Fibroblast of lung (primary cell): ENCODE measurements around the gene NPAS1. TPM values are rescaled to one million over a fixed set of nuclear protein-coding genes. Genes with fewer than 3 reads are reported as not detected.

Experiments
- DNase-seq, 2 donors: peaks; one replicate each; pipeline versions ENCODE4 v3.0.0 to v3.0.0-alpha.2; 2010; ENCODE audit warnings: low read depth in 2 of 2
- H2AFZ ChIP-seq: 2 replicates; pipeline ENCODE4 v1.5.1; 2012; ENCODE audit warnings: low read length, control low read depth, inconsistent platforms
- H3K27ac ChIP-seq: 2 replicates; pipeline ENCODE4 v1.5.1; 2011; ENCODE audit warnings: low read length, control low read depth; ENCODE audit not compliant: insufficient read depth
- H3K27me3 ChIP-seq: 2 replicates; pipeline ENCODE4 v1.5.1; 2011; ENCODE audit warnings: mild to moderate bottlenecking, low read length; ENCODE audit not compliant: control insufficient read depth, insufficient read depth
- H3K36me3 ChIP-seq: 2 replicates; pipeline ENCODE4 v1.5.1; 2011; ENCODE audit warnings: low read length; ENCODE audit not compliant: control insufficient read depth, insufficient read depth
- H3K4me1 ChIP-seq: 2 replicates; pipeline ENCODE4 v1.5.1; 2011; ENCODE audit warnings: low read length; ENCODE audit not compliant: control insufficient read depth, insufficient read depth; ENCODE audit errors: extremely low read depth
- H3K4me2 ChIP-seq: 2 replicates; pipeline ENCODE4 v1.5.1; 2011; ENCODE audit warnings: low read length, control low read depth; ENCODE audit not compliant: insufficient read depth; ENCODE audit errors: extremely low read depth
- H3K4me3 ChIP-seq, 4 experiments: fragments of 200-600 bp in 1 of 4; sonication (generic) in 1 of 4; replicated peaks in 1 of 4; 2 replicates each; pipeline ENCODE4 v1.5.1; 2011 to 2016; ENCODE audit warnings: low read length in 4 of 4, low read depth in 3 of 4, mild to moderate bottlenecking in 3 of 4, control low read depth in 2 of 4, inconsistent platforms in 1 of 4, mixed read lengths in 1 of 4; ENCODE audit not compliant: insufficient read depth in 1 of 4; ENCODE audit errors: control extremely low read depth in 1 of 4
- H3K79me2 ChIP-seq: 2 replicates; pipeline ENCODE4 v1.5.1; 2012; ENCODE audit warnings: mild to moderate bottlenecking, low read length, inconsistent platforms; ENCODE audit not compliant: control insufficient read depth, insufficient read depth
- H3K9ac ChIP-seq: 2 replicates; pipeline ENCODE4 v1.5.1; 2011; ENCODE audit warnings: mild to moderate bottlenecking, low read length, control low read depth; ENCODE audit not compliant: insufficient read depth
- H3K9me3 ChIP-seq: 2 replicates; pipeline ENCODE4 v1.5.1; 2012; ENCODE audit warnings: low read depth, low read length; ENCODE audit not compliant: control insufficient read depth, insufficient read depth
- H4K20me1 ChIP-seq: 2 replicates; pipeline ENCODE4 v1.5.1; 2011; ENCODE audit warnings: low read length; ENCODE audit not compliant: control insufficient read depth, insufficient read depth; ENCODE audit errors: extremely low read depth
- EZH2 ChIP-seq: IDR thresholded peaks from 2 replicates; pipeline ENCODE4 v1.5.1; 2012; ENCODE audit warnings: low read length, control low read depth, mild to moderate bottlenecking; ENCODE audit errors: missing control alignments
- polyA plus RNA-seq, 2 donors: library from polyadenylated mRNA; depleted of rRNA in 1 of 2; stranded (reverse) in 1 of 2; unstranded in 1 of 2; fragments of >200 nt; gene quantifications; 2 replicates each; pipeline ENCODE4 v1.2.1, GENCODE V29; 2011 to 2012; ENCODE audit warnings: missing spikeins in 1 of 2
- total RNA-seq: library from RNA; depleted of rRNA; stranded (reverse); fragments of >200 nt; gene quantifications from 2 replicates; pipeline ENCODE4 v1.2.1, GENCODE V29; 2014
- TF ChIP-seq, protein P1 (sequence below), 2 donors: IDR thresholded peaks in 1 of 2; conservative IDR thresholded peaks in 1 of 2; 1 replicate in 1 of 2; 2 replicates in 1 of 2; pipeline ENCODE4 v1.5.1; 2011 to 2012; ENCODE audit warnings: low read length in 2 of 2, control low read depth in 1 of 2, inconsistent platforms in 1 of 2, low read depth in 1 of 2, mild to moderate bottlenecking in 1 of 2

NPAS1 gene
- total and polyA plus RNA-seq, 2 donors (not counting 1 experiment from before 2014, with no cell fraction given) = 0.22 to 0.33 TPM

DNA sequence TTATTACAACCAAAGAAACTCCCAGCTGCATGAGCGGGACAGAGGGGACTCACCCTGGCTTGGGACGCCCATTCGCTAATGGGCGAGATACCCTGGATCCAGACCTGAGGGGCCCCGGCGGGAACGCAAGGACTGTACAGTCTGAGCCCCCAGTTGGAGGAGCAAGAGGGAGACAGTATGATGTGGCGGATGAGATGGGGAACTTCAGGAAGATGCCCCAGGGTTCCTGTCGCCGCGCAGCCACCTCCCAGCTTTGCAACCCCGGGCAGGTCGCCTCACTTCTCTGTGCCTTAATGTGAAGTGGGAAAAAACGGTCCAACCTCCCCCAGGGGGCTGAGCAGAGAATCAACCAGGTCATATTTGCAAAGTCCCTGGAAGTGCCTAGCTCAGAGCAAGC, 2.5 kb downstream of the NPAS1 start:
- Histone ChIP-seq H3K27ac (no peak overlapping the region), H3K4me3 (no peak overlapping the region), H3K36me3 (no peaks in the 10 kb centered on the region), H2AFZ (no peak overlapping the region), H3K9ac (no peak overlapping the region), H3K9me3 (no peaks in the 10 kb centered on the region), H3K4me1 (no peaks in the 10 kb centered on the region), H3K27me3 (peaks cover 28% of the 10 kb centered on the region), H3K4me2 (no peak overlapping the region), H3K79me2 (no peaks in the 10 kb centered on the region), H4K20me1 (no peaks in the 10 kb centered on the region)
- peak; percentile 50 for TF ChIP-seq EZH2
- TF ChIP-seq, protein P1, sequence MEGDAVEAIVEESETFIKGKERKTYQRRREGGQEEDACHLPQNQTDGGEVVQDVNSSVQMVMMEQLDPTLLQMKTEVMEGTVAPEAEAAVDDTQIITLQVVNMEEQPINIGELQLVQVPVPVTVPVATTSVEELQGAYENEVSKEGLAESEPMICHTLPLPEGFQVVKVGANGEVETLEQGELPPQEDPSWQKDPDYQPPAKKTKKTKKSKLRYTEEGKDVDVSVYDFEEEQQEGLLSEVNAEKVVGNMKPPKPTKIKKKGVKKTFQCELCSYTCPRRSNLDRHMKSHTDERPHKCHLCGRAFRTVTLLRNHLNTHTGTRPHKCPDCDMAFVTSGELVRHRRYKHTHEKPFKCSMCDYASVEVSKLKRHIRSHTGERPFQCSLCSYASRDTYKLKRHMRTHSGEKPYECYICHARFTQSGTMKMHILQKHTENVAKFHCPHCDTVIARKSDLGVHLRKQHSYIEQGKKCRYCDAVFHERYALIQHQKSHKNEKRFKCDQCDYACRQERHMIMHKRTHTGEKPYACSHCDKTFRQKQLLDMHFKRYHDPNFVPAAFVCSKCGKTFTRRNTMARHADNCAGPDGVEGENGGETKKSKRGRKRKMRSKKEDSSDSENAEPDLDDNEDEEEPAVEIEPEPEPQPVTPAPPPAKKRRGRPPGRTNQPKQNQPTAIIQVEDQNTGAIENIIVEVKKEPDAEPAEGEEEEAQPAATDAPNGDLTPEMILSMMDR (conservative IDR thresholded peaks at IDR 0.05 in 1 of 2, IDR thresholded peaks at IDR 0.05 in 1 of 2; ENCODE audit: low read depth in 1 of 2, low read length in 2 of 2) = no peak
- DNase-seq = no peak

DNA sequence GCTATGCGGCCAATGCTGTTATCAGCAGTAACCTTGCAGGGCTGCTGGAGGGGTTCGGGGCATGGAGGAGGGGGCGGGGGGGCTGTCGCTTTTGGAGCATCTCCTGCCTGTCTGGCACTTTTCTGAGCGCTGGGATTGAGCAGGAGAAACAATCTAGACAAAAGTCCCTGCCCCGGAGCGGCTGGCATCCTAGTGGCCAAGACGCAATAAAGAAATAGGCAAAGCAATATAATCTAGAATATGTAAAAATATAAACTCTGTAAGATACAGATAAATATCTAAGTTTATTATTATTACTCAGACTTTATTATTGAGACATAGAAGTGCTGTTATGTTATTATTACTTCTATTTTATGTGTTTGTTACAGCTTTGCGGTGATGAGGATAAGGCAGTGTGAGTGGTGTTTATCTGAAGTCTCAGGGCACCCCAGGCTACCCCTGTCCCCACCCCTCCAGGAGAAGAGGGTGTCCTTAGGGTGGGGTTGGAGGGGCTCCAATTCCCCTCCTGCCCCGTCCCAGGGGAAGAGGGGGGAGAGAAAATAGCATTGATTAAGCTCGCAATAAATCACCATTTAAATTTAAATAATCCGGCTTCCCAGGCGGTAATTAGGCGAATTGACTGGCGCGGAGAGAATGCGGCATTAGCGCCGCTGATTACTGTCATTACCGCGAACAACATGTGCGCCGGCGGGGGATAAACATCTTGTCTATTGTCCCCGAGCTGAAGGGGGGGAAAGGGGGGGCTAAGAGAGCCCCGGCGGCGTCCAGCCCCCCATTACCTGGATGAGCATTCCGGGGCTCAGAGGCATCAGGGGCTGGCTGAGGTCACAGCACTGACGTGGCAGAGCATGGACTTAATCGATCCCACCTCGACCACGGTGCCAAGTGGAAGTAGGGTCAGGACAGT, 3.2 kb downstream of the NPAS1 start:
- no peaks in the 10 kb centered on the region for H3K36me3 ChIP-seq
- no peaks in the 10 kb centered on the region for H3K4me1 ChIP-seq
- no peak overlapping the region for H3K4me2 ChIP-seq
- H3K27me3 ChIP-seq = peaks cover 31% of the 10 kb centered on the region
- no peak for DNase-seq
- H3K4me3 ChIP-seq = no peak overlapping the region
- no peak overlapping the region for H3K9ac ChIP-seq
- no peaks in the 10 kb centered on the region for H3K9me3 ChIP-seq
- no peak for TF ChIP-seq EZH2
- TF ChIP-seq, protein P1 (conservative IDR thresholded peaks at IDR 0.05 in 1 of 2, IDR thresholded peaks at IDR 0.05 in 1 of 2; ENCODE audit: low read depth in 1 of 2, low read length in 2 of 2) = no peak
- H3K79me2 ChIP-seq = no peaks in the 10 kb centered on the region
- H4K20me1 ChIP-seq = no peaks in the 10 kb centered on the region
- H3K27ac ChIP-seq = no peak overlapping the region
- no peak overlapping the region for H2AFZ ChIP-seq

DNA sequence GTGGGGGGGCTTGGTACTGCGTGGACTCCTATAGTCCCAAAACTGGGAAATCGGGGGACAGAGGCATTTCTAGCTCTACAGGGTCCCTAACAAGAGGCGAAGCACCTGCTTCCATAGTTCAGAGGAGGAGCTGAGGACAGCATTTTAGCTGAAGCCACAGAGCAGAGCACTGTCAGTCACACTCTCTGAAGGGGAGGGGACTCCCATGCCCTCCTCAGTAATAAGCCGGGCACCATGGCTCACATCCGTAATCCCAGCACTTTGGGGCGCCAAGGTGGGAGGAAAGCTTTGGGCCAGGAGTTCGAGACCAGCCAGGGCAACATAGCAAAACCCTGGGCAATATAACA, 3.8 kb downstream of the NPAS1 start:
- Histone ChIP-seq H3K27ac (no peak overlapping the region), H3K27me3 (peaks cover 35% of the 10 kb centered on the region), H3K79me2 (no peaks in the 10 kb centered on the region), H3K4me3 (no peak overlapping the region), H3K4me2 (no peak overlapping the region), H2AFZ (no peak overlapping the region), H3K36me3 (no peaks in the 10 kb centered on the region), H4K20me1 (no peaks in the 10 kb centered on the region), H3K9ac (no peak overlapping the region), H3K9me3 (no peaks in the 10 kb centered on the region), H3K4me1 (no peaks in the 10 kb centered on the region)
- TF ChIP-seq EZH2 = peak; percentile 40
- TF ChIP-seq, protein P1 (conservative IDR thresholded peaks at IDR 0.05 in 1 of 2, IDR thresholded peaks at IDR 0.05 in 1 of 2; ENCODE audit: low read depth in 1 of 2, low read length in 2 of 2) = no peak
- no peak for DNase-seq
